GM12873 (cell line): ENCODE results near the gene PDAP1.

ENCODE experiments used
- CTCF ChIP-seq: IDR thresholded peaks from 2 replicates; pipeline ENCODE4 v1.5.1; 2012; ENCODE audit warnings: low read depth, mild to moderate bottlenecking, moderate library complexity, low read length, control low read depth; ENCODE audit not compliant: insufficient read depth; ENCODE audit errors: missing control alignments

PDAP1 gene

GRCh38 chr7:99380032-99380822, 28.2 kb downstream of the PDAP1 start:
- no peak for TF ChIP-seq CTCF

GRCh38 chr7:99379043-99379577, 29.3 kb downstream of the PDAP1 start:
- no peak for TF ChIP-seq CTCF

- TF ChIP-seq CTCF, result no peak
These were observed 33.2 kb downstream of the PDAP1 start for GRCh38 chr7:99375070-99375807.

- TF ChIP-seq CTCF, result no peak
These were observed 34.0 kb downstream of the PDAP1 start, which contains the start of gene ARPC1B for GRCh38 chr7:99374111-99375064. ARPC1B (plus strand) TSS chr7:99374730; CDS start chr7:99385715, 10,985 bp downstream.

- TF ChIP-seq CTCF, result no peak
These were observed 35.0 kb downstream of the PDAP1 start for GRCh38 chr7:99373091-99374066.

GRCh38 chr7:99372275-99373090, 35.9 kb downstream of the PDAP1 start:
- TF ChIP-seq CTCF, result no peak
